ENCODE measurements around the gene MACIR.

Gene MACIR

DNA sequence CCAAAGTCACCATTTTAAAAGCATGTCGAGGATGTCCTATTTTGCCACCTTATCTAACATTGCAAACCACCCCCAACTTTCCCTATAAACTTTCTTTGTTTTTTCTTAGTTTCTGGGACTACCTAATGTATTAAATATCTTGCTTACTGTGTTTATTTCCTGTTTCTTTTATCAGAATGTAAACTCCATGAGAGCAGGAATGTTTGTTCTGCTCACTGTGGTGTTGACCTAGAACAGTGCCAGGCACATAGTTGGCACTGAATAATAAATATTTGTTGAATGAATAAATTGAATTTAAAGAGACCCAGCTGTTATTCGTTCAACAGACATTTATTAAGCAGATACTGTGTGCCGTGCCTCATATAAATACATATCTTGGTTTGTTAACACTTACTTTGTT, 35.2 kb downstream of the MACIR start:
- DNase-seq: no peak

DNA sequence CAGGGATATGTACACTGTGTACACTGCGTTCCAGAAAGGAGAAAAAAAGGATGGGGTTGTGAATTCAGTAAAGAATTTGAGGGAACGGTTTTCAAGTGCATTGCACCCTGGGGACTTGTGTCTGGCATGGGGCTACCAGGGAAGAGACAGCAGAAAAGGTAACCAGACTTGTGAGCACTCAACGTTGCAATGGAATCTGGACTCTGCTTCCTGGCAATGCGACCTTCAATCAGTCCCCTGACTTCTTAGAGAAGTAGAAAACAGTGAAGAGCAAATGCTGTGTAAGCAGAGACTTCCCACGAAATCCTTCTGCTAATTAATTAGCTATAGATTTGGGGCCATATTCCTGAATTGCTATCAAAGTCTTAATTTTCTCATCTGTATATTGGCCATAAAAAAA, 36.3 kb downstream of the MACIR start:
- no peak for DNase-seq

DNA sequence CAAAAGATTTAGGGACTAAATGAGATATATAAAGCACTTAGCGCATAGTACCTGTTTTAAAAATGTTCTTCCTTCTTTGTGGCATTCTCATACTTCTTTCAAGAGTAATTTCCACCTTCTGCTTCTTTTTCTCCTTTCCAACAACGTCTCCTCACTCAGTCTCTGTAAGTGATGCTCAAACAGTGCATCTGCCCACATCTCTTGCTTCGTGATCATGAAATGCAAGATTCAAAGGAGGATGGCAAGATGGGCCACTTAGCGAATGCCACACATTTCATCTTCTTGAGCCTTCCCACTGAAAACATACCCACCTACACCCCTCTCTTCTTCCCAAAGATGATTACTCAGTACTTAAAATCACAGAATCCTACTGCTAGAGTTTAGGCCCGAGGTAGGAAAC, 36.9 kb downstream of the MACIR start:
- DNase-seq: no peak

DNA sequence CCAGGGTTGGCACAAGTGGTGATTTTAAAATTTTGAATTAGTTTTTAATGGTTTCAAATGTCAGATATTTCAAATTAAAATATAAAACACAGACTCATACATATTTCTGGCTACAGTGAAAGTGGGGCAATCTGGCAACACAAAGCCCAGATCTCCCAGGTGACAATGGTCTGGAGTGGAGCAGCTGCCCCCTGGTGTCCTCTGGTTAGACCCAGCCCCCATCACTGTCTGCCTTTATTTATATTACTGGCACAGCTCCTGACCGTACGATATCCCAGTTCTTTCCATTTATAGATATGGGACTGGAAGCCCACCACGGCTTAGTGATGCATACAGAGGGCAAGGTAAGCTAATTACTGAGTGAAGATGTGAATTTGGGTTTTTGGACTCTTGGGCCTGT, 37.3 kb downstream of the MACIR start:
- DNase-seq: no peak

DNA sequence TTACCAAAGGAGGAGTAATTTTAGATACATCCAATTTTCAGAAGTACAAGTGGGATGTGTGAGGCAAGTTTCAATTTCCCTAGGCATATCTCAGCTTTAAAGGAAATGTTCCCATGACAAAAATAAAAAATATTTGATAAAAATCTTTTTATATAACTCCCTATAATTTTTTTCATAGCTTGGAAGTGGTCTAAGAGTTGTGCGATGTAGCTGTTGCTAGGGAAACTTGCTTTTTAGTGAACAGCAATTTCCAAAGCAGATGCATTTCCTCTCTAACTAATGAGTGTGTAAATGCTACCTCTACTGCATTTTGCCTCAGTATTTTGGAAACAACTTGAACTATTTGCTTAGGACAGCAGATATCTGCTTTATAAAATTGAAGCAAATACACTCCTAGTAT, 39.6 kb downstream of the MACIR start:
- DNase-seq: no peak

DNA sequence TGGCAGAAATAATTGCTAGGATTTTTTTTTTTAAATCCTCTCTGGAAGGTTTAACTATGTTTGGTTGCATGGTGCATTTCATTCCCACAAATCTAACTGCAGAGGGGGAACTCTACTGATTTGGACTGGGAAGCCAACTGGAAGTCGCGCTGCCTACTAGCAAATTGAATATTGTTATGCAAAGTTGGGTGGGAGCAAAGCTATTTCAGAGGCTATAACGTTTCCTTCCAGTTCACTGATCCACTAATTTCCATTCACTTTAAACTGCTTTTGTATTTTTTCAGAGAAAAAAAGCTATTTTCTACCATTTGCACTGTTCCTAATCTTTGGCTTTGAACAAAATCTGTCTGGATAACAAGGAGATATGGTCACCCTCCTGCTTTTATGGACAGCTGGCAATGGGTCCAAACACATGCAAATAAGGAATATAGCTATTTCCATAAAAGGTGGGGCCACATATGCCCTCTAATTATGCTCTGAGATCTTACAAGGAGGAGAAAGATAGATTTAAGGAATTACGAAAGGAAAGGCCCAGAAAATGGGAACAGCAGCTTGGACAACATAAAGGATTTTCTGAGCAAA, 40.1 kb downstream of the MACIR start:
- DNase-seq: no peak

DNA sequence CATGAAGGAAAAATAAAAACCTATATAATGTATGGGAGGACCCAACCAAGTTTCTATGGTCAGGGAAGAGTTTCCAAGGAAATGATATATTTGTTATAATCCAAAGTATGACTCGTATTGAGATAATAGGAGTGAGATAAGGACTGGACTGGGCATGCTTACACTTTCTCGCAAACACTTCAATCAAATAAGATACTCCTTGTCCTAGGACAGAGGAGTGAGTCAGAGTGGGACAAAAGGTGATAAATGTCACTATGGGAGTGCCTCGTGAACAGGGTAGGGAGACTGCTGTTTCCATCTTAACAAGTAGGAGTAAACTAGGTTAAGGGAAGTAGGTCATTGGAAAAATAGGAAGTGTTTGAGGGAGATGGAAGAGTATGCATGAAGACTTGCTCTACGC, 47.2 kb downstream of the MACIR start:
- no peak for DNase-seq

DNA sequence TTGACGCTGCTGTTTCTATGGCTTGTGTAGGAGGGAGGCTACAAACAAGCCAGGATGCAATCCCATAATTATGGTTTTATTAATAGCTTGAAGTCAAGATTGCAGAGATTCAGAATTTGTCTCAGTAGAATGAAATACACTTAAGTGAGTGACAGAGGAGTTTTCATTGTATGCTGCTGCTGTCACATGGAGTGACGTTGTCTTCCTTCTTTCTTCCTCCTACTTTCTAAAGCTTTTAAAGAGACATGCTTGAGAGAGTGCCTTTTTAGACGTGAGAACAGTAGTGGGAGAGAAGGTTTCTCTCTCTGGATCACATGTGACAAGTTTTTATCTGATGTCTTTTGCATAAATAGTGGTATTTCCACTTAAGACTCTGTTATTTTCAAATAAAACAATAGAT, 48.9 kb downstream of the MACIR start:
- DNase-seq: no peak

DNA sequence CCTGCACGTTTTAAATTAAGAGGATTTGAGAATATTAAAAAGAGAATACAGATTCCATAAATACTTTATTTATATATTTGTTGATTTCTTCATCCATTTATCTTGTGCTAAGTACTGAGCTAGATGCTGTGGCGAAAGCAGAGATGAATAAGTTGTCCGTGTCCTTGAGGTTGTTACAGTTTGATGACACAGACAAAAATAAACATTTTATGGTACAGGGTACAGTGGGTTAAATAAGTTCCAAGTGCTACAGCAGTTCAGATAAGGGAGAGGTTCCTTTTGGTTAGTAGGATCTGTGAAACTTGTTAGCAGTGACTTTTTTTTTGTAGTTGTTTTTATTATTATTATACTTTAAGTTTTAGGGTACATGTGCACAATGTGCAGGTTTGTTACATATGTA, 50.2 kb downstream of the MACIR start:
- no peak for DNase-seq

DNA sequence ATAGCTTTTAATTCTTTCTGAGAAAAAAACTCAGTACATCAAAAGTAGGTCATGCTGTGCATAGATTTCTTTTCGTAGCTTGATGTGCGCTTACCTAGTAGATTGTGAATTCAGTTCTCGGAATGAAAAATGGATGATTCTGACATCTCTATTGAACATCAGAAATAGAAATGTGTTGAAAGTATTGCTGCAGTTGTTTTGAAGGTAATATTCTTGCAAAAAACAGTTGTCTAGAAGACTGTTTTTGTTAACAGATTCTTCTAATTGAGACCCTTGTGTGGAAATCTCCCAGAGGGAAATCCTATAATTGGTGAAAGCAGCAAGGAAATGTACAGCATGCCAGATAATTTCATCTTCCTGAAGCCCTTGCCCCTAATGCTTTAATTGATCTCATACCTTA, 54.5 kb downstream of the MACIR start:
- no peak for DNase-seq

DNA sequence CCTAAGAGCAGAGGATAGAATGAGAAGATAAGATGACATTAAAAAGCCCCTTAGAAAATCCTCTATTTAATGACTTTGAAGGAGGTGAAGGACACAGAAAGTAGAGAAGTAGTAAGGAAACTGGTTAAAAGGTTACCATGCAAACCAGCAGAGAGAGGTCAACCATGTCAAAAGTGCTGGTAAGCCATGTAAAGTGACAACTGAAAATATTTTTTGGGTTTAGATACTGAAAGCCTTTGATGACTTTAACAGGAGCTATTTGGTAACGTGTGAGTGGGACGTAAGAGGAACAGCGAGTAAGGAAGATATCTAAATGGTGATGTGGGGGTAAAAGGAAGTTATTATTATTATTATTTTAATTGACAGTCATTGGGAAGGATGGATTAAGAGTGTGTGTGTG, 56.9 kb downstream of the MACIR start:
- DNase-seq: no peak

DNA sequence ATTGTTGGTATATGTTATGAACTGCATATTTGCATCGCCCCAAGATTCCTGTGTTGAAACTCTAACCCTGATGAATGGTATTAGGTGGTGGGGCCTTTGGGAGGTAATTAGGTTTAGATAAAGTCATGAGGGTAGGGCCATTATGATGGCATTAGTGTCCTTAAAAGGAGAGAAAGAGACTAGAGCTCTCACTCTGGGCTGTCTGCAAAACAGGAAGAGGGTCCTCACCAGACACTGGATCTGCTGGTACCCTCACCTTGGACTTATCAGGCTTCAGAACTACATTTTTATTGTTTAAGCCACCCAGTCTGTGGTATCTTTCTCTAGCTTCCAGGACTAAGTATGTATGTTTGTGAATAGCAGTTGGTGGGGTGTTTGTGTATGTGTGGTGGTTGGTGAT, 68.9 kb downstream of the MACIR start:
- no peak for DNase-seq

DNA sequence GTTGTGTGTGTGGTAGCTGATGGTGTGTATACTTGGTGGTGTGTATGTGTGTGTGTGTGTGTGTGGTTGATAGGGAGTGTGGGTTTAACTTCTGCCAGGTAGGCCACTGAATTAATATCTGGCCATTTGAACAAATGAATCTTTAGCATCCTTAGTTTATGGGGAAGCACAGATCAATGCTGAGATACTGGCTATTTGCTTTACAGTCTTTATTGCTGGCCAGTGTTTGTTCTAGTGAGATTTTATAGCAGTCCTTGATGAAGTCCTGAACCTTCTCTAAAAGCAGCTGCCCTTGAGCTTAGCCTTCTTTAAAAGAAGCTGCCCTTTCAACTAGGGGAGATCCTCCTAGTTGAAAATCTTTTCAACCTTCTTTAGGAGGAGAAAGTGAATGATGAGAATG, 69.3 kb downstream of the MACIR start:
- no peak for DNase-seq
